DMS153 treated with DMSO at 0.1 percent for 48 hours (cell line): ENCODE data around the gene ITFG2.
A peak's percentile ranks its signal among the peaks of the same experiment; 100 is the strongest.
"Not testable (repeated sequence)": the region's sequence is repeated elsewhere in the genome, so short reads cannot be mapped to it uniquely, and the experiment has no call there.

Experiments
- DNase-seq: peaks from one replicate; lab custom pipeline; 2025; ENCODE audit not compliant: unreplicated experiment; lab: John Stamatoyannopoulos, UW

The ITFG2 gene

GRCh38 chr12:2812290-2813213 is at the start of gene ITFG2:
TSS of gene ITFG2 (plus strand) at chr12:2812668. CDS start at chr12:2812761, 93 bp downstream.
- DNase-seq = peak; percentile 97

GRCh38 chr12:2764398-2764797 is 48.1 kb upstream of the ITFG2 start:
- no peak for DNase-seq

GRCh38 chr12:2765052-2765451 is 47.4 kb upstream of the ITFG2 start:
- no peak for DNase-seq

GRCh38 chr12:2765608-2766007 is 46.9 kb upstream of the ITFG2 start:
- no peak for DNase-seq

- DNase-seq = no peak
Measured at GRCh38 chr12:2768224-2768961, 44.1 kb upstream of the ITFG2 start.

GRCh38 chr12:2769866-2770533 is 42.5 kb upstream of the ITFG2 start:
- DNase-seq = no peak

GRCh38 chr12:2770544-2770943 is 41.9 kb upstream of the ITFG2 start:
- DNase-seq = not testable (repeated sequence)

- DNase-seq = no peak
Measured at GRCh38 chr12:2772370-2772769, 40.1 kb upstream of the ITFG2 start.

- no peak for DNase-seq
Measured at GRCh38 chr12:2773199-2773875, 39.1 kb upstream of the ITFG2 start.

GRCh38 chr12:2775431-2775830 is 37.0 kb upstream of the ITFG2 start:
- DNase-seq = no peak

GRCh38 chr12:2776129-2776806 is 36.2 kb upstream of the ITFG2 start:
- no peak for DNase-seq

- no peak for DNase-seq
Measured at GRCh38 chr12:2779281-2779680, 33.2 kb upstream of the ITFG2 start.

- DNase-seq = peak; percentile 63
Measured at GRCh38 chr12:2783936-2784600, 28.4 kb upstream of the ITFG2 start.

- no peak for DNase-seq
Measured at GRCh38 chr12:2785017-2785416, 27.5 kb upstream of the ITFG2 start.

- no peak for DNase-seq
Measured at GRCh38 chr12:2791089-2791488, 21.4 kb upstream of the ITFG2 start.

- DNase-seq = no peak
Measured at GRCh38 chr12:2792671-2793500, 19.6 kb upstream of the ITFG2 start.

- DNase-seq = no peak
Measured at GRCh38 chr12:2793561-2793960, 18.9 kb upstream of the ITFG2 start.

- DNase-seq = no peak
Measured at GRCh38 chr12:2794191-2794735, 18.2 kb upstream of the ITFG2 start.
